Ishikawa (cell line): Measurements from ENCODE around the gene FADS1.

Experiments
- CEBPB ChIP-seq: IDR thresholded peaks from 2 replicates; pipeline ENCODE4 v1.6.1; 2012
- CREB1 ChIP-seq: IDR thresholded peaks from 2 replicates; pipeline ENCODE4 v1.6.1; 2012; ENCODE audit warnings: low read depth
- EGR1 ChIP-seq: IDR thresholded peaks from 2 replicates; pipeline ENCODE4 v1.6.1; 2012
- EP300 ChIP-seq: IDR thresholded peaks from 2 replicates; pipeline ENCODE4 v1.6.1; 2012; ENCODE audit warnings: borderline replicate concordance
- FOXM1 ChIP-seq: IDR thresholded peaks from 2 replicates; pipeline ENCODE4 v1.6.1; 2012; ENCODE audit warnings: low read depth, borderline replicate concordance
- NFIC ChIP-seq: IDR thresholded peaks from 2 replicates; pipeline ENCODE4 v1.6.1; 2012
- RAD21 ChIP-seq: IDR thresholded peaks from 2 replicates; pipeline ENCODE4 v1.6.1; 2012; ENCODE audit warnings: low read depth
- TAF1 ChIP-seq: IDR thresholded peaks from 2 replicates; pipeline ENCODE4 v1.6.1; 2012; ENCODE audit warnings: low read depth, mild to moderate bottlenecking
- TCF12 ChIP-seq: IDR thresholded peaks from 2 replicates; pipeline ENCODE4 v1.6.1; 2012; ENCODE audit warnings: low read depth
- TEAD4 ChIP-seq: IDR thresholded peaks from 2 replicates; pipeline ENCODE4 v1.6.1; 2012
- YY1 ChIP-seq: IDR thresholded peaks from 2 replicates; pipeline ENCODE4 v1.6.1; 2012; ENCODE audit warnings: low read depth
- ZBTB7A ChIP-seq: IDR thresholded peaks from 2 replicates; pipeline ENCODE4 v1.6.1; 2012; ENCODE audit warnings: low read depth
- TF ChIP-seq, protein P1 (sequence below): IDR thresholded peaks from 2 replicates; pipeline ENCODE4 v1.6.1; 2012; ENCODE audit warnings: low read depth, mild to moderate bottlenecking
- TF ChIP-seq, protein P2 (sequence below): IDR thresholded peaks from 2 replicates; pipeline ENCODE4 v1.6.1; 2012
- TF ChIP-seq, protein P3 (sequence below): IDR thresholded peaks from 2 replicates; pipeline ENCODE4 v1.6.1; 2012

FADS1 gene

DNA sequence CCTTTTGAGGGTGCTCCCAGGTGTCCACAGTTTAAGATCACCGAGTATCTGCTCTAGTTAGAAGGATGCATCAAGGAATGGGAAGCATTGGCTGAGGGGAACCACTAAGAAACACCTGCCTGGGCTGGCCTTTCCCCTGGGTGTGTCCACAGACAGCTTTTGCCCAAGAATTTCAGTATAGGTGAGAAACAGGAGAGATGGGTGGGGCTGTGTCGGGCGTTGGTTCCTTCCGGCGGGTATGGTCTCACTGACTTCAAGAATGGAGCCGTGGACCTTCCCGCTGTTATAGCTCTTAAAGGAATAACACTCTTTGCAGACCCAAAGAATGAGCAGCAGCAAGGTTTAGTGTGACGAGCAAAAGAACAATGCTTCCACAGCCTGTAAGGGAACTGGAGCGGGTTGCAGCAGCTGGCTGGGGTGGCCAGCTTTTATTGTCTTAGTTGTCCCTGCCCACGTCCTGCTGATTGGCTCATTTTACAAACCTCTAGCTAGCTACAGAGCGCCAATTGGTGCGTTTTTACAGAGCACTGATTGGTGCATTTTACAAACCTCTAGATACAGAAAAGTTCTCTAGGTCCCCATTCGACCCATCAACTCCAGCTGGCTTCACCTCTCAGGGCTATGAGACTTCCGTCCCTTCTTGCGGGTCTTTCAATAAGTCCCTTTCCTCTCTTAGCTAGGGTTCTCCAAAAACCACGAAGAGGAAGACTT is 2.4 kb downstream of the FADS1 start:
- TF ChIP-seq EP300: no peak; the same call in 1 of the 2 replicates

DNA sequence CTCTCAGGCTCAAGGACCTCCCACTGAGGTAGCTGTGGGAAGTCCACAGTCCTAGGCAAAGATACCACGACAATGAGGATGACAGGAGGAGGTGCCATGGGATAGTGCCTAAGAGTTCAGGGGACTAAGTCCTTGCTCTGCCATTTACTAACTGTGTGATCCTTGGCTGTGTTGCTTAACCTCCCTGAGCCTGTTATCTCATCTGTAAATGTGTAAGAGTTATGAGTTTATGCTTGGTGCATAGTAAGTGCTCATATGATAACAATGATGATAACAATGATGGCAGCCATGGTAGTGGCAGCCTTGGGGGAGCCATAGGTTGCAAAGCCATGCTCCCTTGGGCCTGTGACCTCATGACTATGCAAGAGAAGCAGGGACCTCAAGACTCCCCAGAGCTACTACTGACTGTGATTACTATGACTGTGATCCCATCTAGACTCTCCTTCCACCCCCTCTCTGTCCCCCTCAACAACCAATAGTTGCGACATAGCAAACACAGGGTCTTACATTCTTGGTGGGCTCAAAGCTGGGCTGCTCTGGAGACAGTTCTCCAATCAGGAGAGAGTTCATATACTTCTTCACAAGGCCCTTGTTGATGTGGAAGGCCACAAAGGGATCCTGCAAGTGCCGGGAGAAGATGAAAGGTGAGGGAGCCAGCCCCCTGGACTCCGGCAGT is 3.9 kb downstream of the FADS1 start:
- no peak for TF ChIP-seq TCF12
- no peak for TF ChIP-seq FOXM1
- no peak for TF ChIP-seq CEBPB
- TF ChIP-seq, protein P1, sequence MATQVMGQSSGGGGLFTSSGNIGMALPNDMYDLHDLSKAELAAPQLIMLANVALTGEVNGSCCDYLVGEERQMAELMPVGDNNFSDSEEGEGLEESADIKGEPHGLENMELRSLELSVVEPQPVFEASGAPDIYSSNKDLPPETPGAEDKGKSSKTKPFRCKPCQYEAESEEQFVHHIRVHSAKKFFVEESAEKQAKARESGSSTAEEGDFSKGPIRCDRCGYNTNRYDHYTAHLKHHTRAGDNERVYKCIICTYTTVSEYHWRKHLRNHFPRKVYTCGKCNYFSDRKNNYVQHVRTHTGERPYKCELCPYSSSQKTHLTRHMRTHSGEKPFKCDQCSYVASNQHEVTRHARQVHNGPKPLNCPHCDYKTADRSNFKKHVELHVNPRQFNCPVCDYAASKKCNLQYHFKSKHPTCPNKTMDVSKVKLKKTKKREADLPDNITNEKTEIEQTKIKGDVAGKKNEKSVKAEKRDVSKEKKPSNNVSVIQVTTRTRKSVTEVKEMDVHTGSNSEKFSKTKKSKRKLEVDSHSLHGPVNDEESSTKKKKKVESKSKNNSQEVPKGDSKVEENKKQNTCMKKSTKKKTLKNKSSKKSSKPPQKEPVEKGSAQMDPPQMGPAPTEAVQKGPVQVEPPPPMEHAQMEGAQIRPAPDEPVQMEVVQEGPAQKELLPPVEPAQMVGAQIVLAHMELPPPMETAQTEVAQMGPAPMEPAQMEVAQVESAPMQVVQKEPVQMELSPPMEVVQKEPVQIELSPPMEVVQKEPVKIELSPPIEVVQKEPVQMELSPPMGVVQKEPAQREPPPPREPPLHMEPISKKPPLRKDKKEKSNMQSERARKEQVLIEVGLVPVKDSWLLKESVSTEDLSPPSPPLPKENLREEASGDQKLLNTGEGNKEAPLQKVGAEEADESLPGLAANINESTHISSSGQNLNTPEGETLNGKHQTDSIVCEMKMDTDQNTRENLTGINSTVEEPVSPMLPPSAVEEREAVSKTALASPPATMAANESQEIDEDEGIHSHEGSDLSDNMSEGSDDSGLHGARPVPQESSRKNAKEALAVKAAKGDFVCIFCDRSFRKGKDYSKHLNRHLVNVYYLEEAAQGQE: no peak
- TF ChIP-seq ZBTB7A: no peak
- TF ChIP-seq NFIC: no peak
- TF ChIP-seq YY1: no peak
- TF ChIP-seq TEAD4: no peak
- no peak for TF ChIP-seq EGR1
- TF ChIP-seq, protein P2, sequence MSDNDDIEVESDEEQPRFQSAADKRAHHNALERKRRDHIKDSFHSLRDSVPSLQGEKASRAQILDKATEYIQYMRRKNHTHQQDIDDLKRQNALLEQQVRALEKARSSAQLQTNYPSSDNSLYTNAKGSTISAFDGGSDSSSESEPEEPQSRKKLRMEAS: no peak
- no peak for TF ChIP-seq CREB1
- TF ChIP-seq TAF1: no peak

DNA sequence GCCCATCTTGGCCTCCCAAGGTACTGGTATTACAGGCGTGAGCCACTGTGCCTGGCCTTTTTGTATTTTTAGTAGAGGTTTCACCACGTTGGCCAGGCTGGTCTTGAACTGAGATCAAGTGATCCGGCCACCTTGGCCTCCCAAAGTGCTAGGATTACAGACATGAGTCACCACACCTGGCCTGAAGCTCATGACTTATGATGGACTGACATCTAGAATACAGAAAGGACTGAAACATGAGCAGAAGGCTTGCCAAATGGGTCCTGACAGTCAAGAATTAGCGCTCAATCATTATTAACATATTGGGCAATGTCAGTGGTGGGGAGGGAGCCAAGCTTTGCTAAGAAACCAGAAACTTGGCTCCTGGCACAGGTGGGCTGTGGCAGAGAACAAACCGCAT is 5.0 kb downstream of the FADS1 start:
- no peak for TF ChIP-seq NFIC
- TF ChIP-seq, protein P3, sequence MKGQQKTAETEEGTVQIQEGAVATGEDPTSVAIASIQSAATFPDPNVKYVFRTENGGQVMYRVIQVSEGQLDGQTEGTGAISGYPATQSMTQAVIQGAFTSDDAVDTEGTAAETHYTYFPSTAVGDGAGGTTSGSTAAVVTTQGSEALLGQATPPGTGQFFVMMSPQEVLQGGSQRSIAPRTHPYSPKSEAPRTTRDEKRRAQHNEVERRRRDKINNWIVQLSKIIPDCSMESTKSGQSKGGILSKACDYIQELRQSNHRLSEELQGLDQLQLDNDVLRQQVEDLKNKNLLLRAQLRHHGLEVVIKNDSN: no peak
- no peak for TF ChIP-seq EGR1
- no peak for TF ChIP-seq FOXM1
- TF ChIP-seq, protein P1: no peak
- TF ChIP-seq, protein P2: no peak
- TF ChIP-seq CEBPB: no peak
- no peak for TF ChIP-seq TEAD4
- no peak for TF ChIP-seq ZBTB7A
- TF ChIP-seq CREB1: no peak
- TF ChIP-seq TAF1: no peak
- no peak for TF ChIP-seq TCF12
- no peak for TF ChIP-seq RAD21
- no peak for TF ChIP-seq YY1
- no peak for TF ChIP-seq EP300

DNA sequence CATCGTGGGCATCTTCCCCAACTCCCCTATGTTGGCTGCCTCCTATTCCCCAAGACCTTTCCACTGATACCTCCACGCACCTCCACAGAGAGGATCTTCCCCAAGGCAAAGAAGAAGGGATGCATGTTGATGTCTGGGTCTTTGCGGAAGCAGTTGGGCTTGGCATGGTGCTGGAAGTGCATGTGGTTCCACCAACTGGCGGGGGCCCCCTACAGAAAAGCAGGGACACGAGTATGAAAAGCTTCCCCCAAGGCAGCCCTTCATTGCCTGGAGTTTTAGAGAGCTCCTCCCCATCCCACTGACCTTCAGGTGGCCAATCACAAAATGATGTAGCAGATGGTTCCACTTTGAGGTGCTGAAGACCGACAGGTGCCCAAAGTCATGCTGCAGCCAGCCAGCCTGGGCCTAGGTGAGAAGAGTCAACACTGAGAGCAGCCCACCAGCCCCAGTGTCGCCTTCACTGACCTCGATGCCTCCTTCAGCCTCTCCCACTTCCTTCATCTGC is 6.1 kb downstream of the FADS1 start:
- TF ChIP-seq FOXM1: no peak
- TF ChIP-seq CREB1: no peak
- TF ChIP-seq RAD21: no peak
- TF ChIP-seq, protein P2: no peak
- TF ChIP-seq TEAD4: no peak
- no peak for TF ChIP-seq YY1
- TF ChIP-seq, protein P1: no peak
- no peak for TF ChIP-seq CEBPB
- TF ChIP-seq EP300: no peak
- TF ChIP-seq, protein P3: no peak
- no peak for TF ChIP-seq EGR1
- no peak for TF ChIP-seq TAF1
